Hematopoietic multipotent progenitor cell treated with erythropoietin and hydrocortisone succinate and interleukin-3 and kit ligand, for 8 days (in vitro differentiated cells): ENCODE results near the gene IL17RC.
"Not testable (repeated sequence)": the region's sequence is repeated elsewhere in the genome, so short reads cannot be mapped to it uniquely, and the experiment has no call there.

Source experiments
- DNase-seq: peaks from one replicate; pipeline ENCODE4 v3.0.0-alpha.2; 2015

IL17RC gene

GRCh38 chr3:9895715-9896114 lies 21.2 kb upstream of the IL17RC start:
- DNase-seq: not testable (repeated sequence)

- not testable (repeated sequence) for DNase-seq
Observed at GRCh38 chr3:9896755-9897407, 20.0 kb upstream of the IL17RC start.

GRCh38 chr3:9897408-9898372 lies 19.2 kb upstream of the IL17RC start:
- DNase-seq: peak; percentile 60

GRCh38 chr3:9898467-9899241 lies 18.2 kb upstream of the IL17RC start:
- no peak for DNase-seq

- DNase-seq: no peak
Observed at GRCh38 chr3:9899289-9899791, 17.6 kb upstream of the IL17RC start.

GRCh38 chr3:9900965-9901415 lies 15.9 kb upstream of the IL17RC start:
- not testable (repeated sequence) for DNase-seq

GRCh38 chr3:9901967-9902366 lies 14.9 kb upstream of the IL17RC start:
- no peak for DNase-seq

- peak; percentile 40 for DNase-seq
Observed at GRCh38 chr3:9902372-9903237, 14.3 kb upstream of the IL17RC start, which contains the start of gene IL17RE. Gene IL17RE (plus strand): TSS chr3:9902848. CDS start chr3:9902933, 85 bp downstream.

GRCh38 chr3:9903238-9903624 lies 13.7 kb upstream of the IL17RC start:
- no peak for DNase-seq

GRCh38 chr3:9903904-9904303 lies 13.0 kb upstream of the IL17RC start:
- no peak for DNase-seq

- no peak for DNase-seq
Observed at GRCh38 chr3:9906480-9906879, 10.4 kb upstream of the IL17RC start.

- DNase-seq: no peak
Observed at GRCh38 chr3:9908286-9908685, 8.6 kb upstream of the IL17RC start.

GRCh38 chr3:9909221-9910013 lies 7.5 kb upstream of the IL17RC start:
- DNase-seq: no peak

- no peak for DNase-seq
Observed at GRCh38 chr3:9911863-9912262, 5.0 kb upstream of the IL17RC start.

GRCh38 chr3:9912294-9912935 lies 4.5 kb upstream of the IL17RC start:
- DNase-seq: peak; percentile 84

- DNase-seq: no peak
Observed at GRCh38 chr3:9913601-9914000, 3.3 kb upstream of the IL17RC start.

GRCh38 chr3:9914011-9914410 lies 2.9 kb upstream of the IL17RC start:
- DNase-seq: no peak

- DNase-seq: peak; percentile 80
Observed at GRCh38 chr3:9914559-9915253, 2.2 kb upstream of the IL17RC start.

GRCh38 chr3:9915254-9916141 lies 1.4 kb upstream of the IL17RC start:
- peak; percentile 53 for DNase-seq
